NCI-H128 (cell line): ENCODE measurements around the gene CACNA1D.

Experiments used
- DNase-seq: peaks from one replicate; lab custom pipeline; 2025; ENCODE audit not compliant: unreplicated experiment; lab: John Stamatoyannopoulos, UW

Gene CACNA1D

GRCh38 chr3:53775018-53775417 is 280.6 kb downstream of the CACNA1D start:
- no peak for DNase-seq

GRCh38 chr3:53775834-53776251 is 281.4 kb downstream of the CACNA1D start:
- DNase-seq = no peak

- no peak for DNase-seq
These were observed 282.2 kb downstream of the CACNA1D start for GRCh38 chr3:53776494-53777101.

- no peak for DNase-seq
These were observed 283.1 kb downstream of the CACNA1D start for GRCh38 chr3:53777468-53777867.

- DNase-seq = no peak
These were observed 283.7 kb downstream of the CACNA1D start for GRCh38 chr3:53778153-53778552.

- DNase-seq = no peak
These were observed 285.8 kb downstream of the CACNA1D start for GRCh38 chr3:53780171-53780570.

- no peak for DNase-seq
These were observed 286.4 kb downstream of the CACNA1D start for GRCh38 chr3:53780806-53781205.

GRCh38 chr3:53787016-53787415 is 292.6 kb downstream of the CACNA1D start:
- DNase-seq = no peak

GRCh38 chr3:53788038-53788437 is 293.6 kb downstream of the CACNA1D start:
- DNase-seq = no peak

GRCh38 chr3:53789459-53789858 is 295.0 kb downstream of the CACNA1D start:
- no peak for DNase-seq

GRCh38 chr3:53790470-53790869 is 296.1 kb downstream of the CACNA1D start:
- no peak for DNase-seq

- DNase-seq = no peak
These were observed 296.9 kb downstream of the CACNA1D start for GRCh38 chr3:53791317-53791716.

- DNase-seq = no peak
These were observed 298.5 kb downstream of the CACNA1D start for GRCh38 chr3:53792866-53793265.

- DNase-seq = no peak
These were observed 300.2 kb downstream of the CACNA1D start for GRCh38 chr3:53794597-53794996.

GRCh38 chr3:53795176-53795575 is 300.8 kb downstream of the CACNA1D start:
- DNase-seq = no peak

- no peak for DNase-seq
These were observed 301.6 kb downstream of the CACNA1D start for GRCh38 chr3:53795789-53796560.

- DNase-seq = no peak
These were observed 303.7 kb downstream of the CACNA1D start for GRCh38 chr3:53798144-53798543.

GRCh38 chr3:53799338-53799865 is 305.0 kb downstream of the CACNA1D start:
- no peak for DNase-seq

- no peak for DNase-seq
These were observed 305.9 kb downstream of the CACNA1D start for GRCh38 chr3:53800041-53800906.

GRCh38 chr3:53801319-53801718 is 306.9 kb downstream of the CACNA1D start:
- no peak for DNase-seq

- no peak for DNase-seq
These were observed 308.0 kb downstream of the CACNA1D start for GRCh38 chr3:53802256-53802880.
